Stimulated activated CD4-positive, alpha-beta T cell treated with anti-CD3 and anti-CD28 coated beads, Interleukin-4, amount 100 ng/mL, for 1 hour (primary cell): ENCODE results near the gene EMILIN1.

Source experiments
- DNase-seq: peaks from one replicate; pipeline ENCODE4 v3.0.0-alpha.2; 2020

Gene EMILIN1

GRCh38 chr2:27081984-27082772 lies 3.8 kb downstream of the EMILIN1 start:
- no peak for DNase-seq

GRCh38 chr2:27082773-27083409 lies 4.5 kb downstream of the EMILIN1 start:
- no peak for DNase-seq

GRCh38 chr2:27083410-27084296 lies 5.2 kb downstream of the EMILIN1 start:
- DNase-seq = no peak

GRCh38 chr2:27084297-27085061 lies 6.1 kb downstream of the EMILIN1 start:
- DNase-seq = no peak

- no peak for DNase-seq
These were observed 6.8 kb downstream of the EMILIN1 start for GRCh38 chr2:27085062-27085672.

GRCh38 chr2:27085673-27086089 lies 7.3 kb downstream of the EMILIN1 start:
- DNase-seq = peak; percentile 43

GRCh38 chr2:27086090-27086723 lies 7.8 kb downstream of the EMILIN1 start:
- peak; percentile 98 for DNase-seq

- peak; percentile 22 for DNase-seq
These were observed 8.5 kb downstream of the EMILIN1 start, which contains the start of gene KHK for GRCh38 chr2:27086724-27087593. TSS of gene KHK (plus strand) at chr2:27086772. CDS start at chr2:27087260, 488 bp downstream.

- DNase-seq = no peak
These were observed 9.5 kb downstream of the EMILIN1 start for GRCh38 chr2:27087823-27088410.

GRCh38 chr2:27088634-27089033 lies 10.2 kb downstream of the EMILIN1 start:
- DNase-seq = no peak

GRCh38 chr2:27089111-27089954 lies 10.9 kb downstream of the EMILIN1 start:
- DNase-seq = no peak

- no peak for DNase-seq
These were observed 13.6 kb downstream of the EMILIN1 start for GRCh38 chr2:27091746-27092695.

GRCh38 chr2:27092696-27093429 lies 14.4 kb downstream of the EMILIN1 start:
- DNase-seq = no peak

GRCh38 chr2:27093430-27094352 lies 15.3 kb downstream of the EMILIN1 start:
- DNase-seq = no peak

GRCh38 chr2:27094353-27094984 lies 16.1 kb downstream of the EMILIN1 start:
- no peak for DNase-seq

- no peak for DNase-seq
These were observed 17.0 kb downstream of the EMILIN1 start for GRCh38 chr2:27095427-27095744.
